D721Med (cell line): Measurements from ENCODE around the gene NIM1K.

Experiments used
- DNase-seq: peaks from one replicate; pipeline ENCODE4 v3.0.0; 2011; ENCODE audit warnings: low spot score; ENCODE audit not compliant: insufficient read length
- FAIRE-seq: peaks from 2 replicates; lab custom pipeline; 2011; peaks lifted over from hg19 to GRCh38; lab: Jason Lieb, UNC
- CTCF ChIP-seq: IDR thresholded peaks from 2 replicates; pipeline ENCODE4 v1.5.1; 2012; ENCODE audit warnings: mild to moderate bottlenecking, control low read depth; ENCODE audit not compliant: insufficient read depth; ENCODE audit errors: missing control alignments

NIM1K gene

GRCh38 chr5:43236653-43237355, 44.8 kb downstream of the NIM1K start:
- FAIRE-seq (no peak), DNase-seq (no peak)
- no peak for TF ChIP-seq CTCF

- DNase-seq: no peak
- TF ChIP-seq CTCF: no peak
- FAIRE-seq: no peak
These were observed 50.2 kb downstream of the NIM1K start for GRCh38 chr5:43242196-43242595.

DNA sequence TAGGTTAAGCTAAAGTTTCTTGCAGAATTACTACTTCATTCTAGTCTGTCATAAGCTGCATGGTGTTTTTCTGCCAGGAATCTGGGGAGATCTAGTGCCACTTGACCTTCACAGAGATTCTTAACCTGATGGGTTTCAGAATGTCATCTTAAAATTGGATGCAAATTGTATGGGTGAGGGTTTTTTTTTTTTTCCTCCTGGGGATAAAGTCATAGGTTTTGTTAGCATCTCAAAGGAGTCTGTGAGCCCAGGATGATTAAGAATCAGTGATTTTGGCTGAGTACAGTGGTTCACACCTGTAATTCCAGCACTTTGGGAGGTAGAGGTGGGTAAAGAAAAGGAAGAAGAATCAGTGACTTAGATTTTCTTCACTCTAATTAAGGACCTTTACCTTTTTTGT, 51.2 kb downstream of the NIM1K start:
- no peak for DNase-seq
- no peak for TF ChIP-seq CTCF
- no peak for FAIRE-seq

DNA sequence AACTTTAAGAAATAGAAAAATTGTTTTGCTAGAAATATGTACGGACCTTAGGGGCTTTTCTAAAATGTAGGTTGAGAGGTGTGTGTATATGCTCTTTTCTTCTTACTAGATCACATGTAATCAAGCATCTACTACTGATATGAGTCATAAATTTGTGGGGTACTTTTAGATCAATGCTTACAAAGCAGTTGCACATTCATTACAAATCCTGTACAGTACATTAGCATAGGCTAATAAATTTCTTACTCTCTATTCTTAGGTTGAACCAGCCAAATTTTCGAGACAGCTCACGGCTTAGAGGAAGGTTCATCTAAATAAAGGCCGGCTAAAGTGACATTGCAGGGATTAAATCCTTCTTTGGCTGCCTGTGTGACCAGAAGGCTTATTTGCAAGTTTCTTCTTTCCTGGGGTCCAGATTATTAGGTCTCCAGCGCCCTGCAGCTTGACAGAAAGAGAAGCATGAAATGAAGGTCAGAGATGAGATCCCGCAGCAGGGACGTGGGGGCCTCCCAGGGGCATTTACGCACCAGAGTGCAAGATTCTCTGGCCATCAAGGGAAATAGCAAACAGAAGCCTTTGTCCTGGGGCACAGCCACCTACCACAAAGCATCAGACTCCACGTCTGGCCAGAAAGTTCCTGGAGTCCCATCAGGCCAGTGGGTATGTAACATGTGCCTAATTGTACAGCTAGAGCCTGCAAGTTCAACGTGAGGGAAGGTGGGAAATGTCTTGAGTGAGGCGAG, 53.0 kb downstream of the NIM1K start:
- FAIRE-seq (no peak), DNase-seq (no peak)
- no peak for TF ChIP-seq CTCF

DNA sequence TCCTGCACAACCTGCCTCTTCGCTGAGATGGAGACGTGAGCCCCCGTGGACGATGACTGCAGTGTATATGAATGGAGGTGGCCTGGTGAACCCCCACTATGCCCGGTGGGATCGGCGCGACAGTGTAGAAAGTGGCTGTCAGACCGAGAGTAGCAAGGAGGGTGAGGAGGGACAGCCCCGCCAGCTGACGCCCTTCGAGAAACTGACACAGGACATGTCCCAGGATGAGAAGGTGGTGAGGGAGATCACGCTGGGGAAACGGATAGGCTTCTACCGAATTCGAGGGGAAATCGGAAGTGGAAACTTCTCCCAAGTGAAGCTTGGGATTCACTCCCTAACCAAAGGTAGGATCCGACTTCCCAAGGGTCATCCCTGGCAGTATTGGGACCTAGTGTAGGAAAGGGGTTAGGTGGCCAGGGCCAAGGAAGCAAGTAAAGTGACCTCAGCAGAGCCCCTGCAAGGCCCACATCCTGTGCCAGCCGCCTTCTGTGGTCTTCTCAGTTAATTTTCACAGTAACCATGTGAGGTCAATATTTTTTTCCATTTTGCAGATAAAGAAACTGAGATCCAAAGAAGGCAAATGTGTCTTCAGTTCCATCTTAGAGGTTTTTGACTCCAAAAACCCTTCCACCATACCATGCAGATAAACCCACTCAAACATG, 53.8 kb downstream of the NIM1K start:
- DNase-seq (no peak), FAIRE-seq (no peak)
- TF ChIP-seq CTCF: no peak

DNA sequence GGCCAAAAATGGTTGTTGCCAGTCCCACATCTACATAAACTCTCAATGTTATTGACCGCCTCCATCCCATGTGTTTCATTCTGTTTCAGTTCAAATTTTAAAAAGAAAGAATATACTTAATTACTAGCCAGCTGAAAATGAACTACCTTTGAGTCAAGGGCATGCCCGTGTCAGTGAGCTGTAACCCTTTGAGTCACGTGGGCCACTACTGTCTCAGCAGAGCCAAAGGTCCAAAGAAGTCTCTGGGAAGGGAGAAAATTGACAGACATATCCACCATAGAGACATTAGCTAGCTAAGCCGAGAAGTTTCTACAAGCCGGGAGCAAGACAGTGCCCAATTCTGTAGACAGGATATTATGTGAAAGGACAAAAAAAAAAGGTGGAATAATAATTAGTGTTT, 59.7 kb downstream of the NIM1K start:
- DNase-seq (no peak), FAIRE-seq (no peak)
- TF ChIP-seq CTCF: no peak
